ENCODE results near the gene SLC2A10. TPM values are rescaled to one million over a fixed set of nuclear protein-coding genes. Genes with fewer than 3 reads are reported as not detected.

SLC2A10 gene
- total RNA-seq, 1 donor from 2014 or later = 21.6 TPM

GRCh38 chr20:46704714-46705377 lies 4.6 kb upstream of the SLC2A10 start:
- Mint-ChIP-seq H3K27ac (ENCODE audit: unreplicated experiment) (no peak overlapping the region), H3K4me1 (ENCODE audit: unreplicated experiment) (peaks cover 4% of the 10 kb centered on the region), H3K27me3 (ENCODE audit: unreplicated experiment) (peaks cover 30% of the 10 kb centered on the region), H3K4me3 (ENCODE audit: unreplicated experiment) (no peak overlapping the region), H3K9me3 (ENCODE audit: unreplicated experiment) (peaks cover 6% of the 10 kb centered on the region), H3K36me3 (ENCODE audit: unreplicated experiment) (peaks cover 1% of the 10 kb centered on the region)
- DNase-seq (ENCODE audit: extremely low spot score, unreplicated experiment) = no peak
- TF ChIP-seq CTCF (IDR thresholded peaks at IDR 0.05) = no peak

GRCh38 chr20:46705378-46705729 lies 4.1 kb upstream of the SLC2A10 start:
- no peak overlapping the region for H3K27ac Mint-ChIP-seq (ENCODE audit: unreplicated experiment)
- H3K4me3 Mint-ChIP-seq (ENCODE audit: unreplicated experiment) = no peak overlapping the region
- H3K27me3 Mint-ChIP-seq (ENCODE audit: unreplicated experiment) = peaks cover 26% of the 10 kb centered on the region
- peaks cover 6% of the 10 kb centered on the region for H3K9me3 Mint-ChIP-seq (ENCODE audit: unreplicated experiment)
- no peak for TF ChIP-seq CTCF (IDR thresholded peaks at IDR 0.05)
- H3K4me1 Mint-ChIP-seq (ENCODE audit: unreplicated experiment) = peaks cover 9% of the 10 kb centered on the region
- peaks cover 1% of the 10 kb centered on the region for H3K36me3 Mint-ChIP-seq (ENCODE audit: unreplicated experiment)
- DNase-seq (ENCODE audit: extremely low spot score, unreplicated experiment) = no peak

GRCh38 chr20:46706242-46706641 lies 3.2 kb upstream of the SLC2A10 start:
- Mint-ChIP-seq H3K27ac (ENCODE audit: unreplicated experiment) (no peak overlapping the region), H3K4me3 (ENCODE audit: unreplicated experiment) (no peak overlapping the region), H3K4me1 (ENCODE audit: unreplicated experiment) (peaks cover 15% of the 10 kb centered on the region), H3K27me3 (ENCODE audit: unreplicated experiment) (peaks cover 21% of the 10 kb centered on the region), H3K9me3 (ENCODE audit: unreplicated experiment) (peaks cover 6% of the 10 kb centered on the region), H3K36me3 (ENCODE audit: unreplicated experiment) (peaks cover 1% of the 10 kb centered on the region)
- TF ChIP-seq CTCF (IDR thresholded peaks at IDR 0.05) = no peak
- DNase-seq (ENCODE audit: extremely low spot score, unreplicated experiment) = no peak

- Mint-ChIP-seq H3K9me3 (ENCODE audit: unreplicated experiment) (peaks cover 6% of the 10 kb centered on the region), H3K27ac (ENCODE audit: unreplicated experiment) (peak overlapping the region; percentile 86), H3K36me3 (ENCODE audit: unreplicated experiment) (peaks cover 5% of the 10 kb centered on the region), H3K4me3 (ENCODE audit: unreplicated experiment) (peak overlapping the region; percentile 77), H3K4me1 (ENCODE audit: unreplicated experiment) (peaks cover 26% of the 10 kb centered on the region), H3K27me3 (ENCODE audit: unreplicated experiment) (peaks cover 19% of the 10 kb centered on the region)
- peak; percentile 12 for TF ChIP-seq CTCF (IDR thresholded peaks at IDR 0.05)
- no peak for DNase-seq (ENCODE audit: extremely low spot score, unreplicated experiment)
These were observed 1.1 kb upstream of the SLC2A10 start for GRCh38 chr20:46708172-46708860.

- Mint-ChIP-seq H3K27me3 (ENCODE audit: unreplicated experiment) (peaks cover 16% of the 10 kb centered on the region), H3K36me3 (ENCODE audit: unreplicated experiment) (peaks cover 5% of the 10 kb centered on the region), H3K9me3 (ENCODE audit: unreplicated experiment) (peaks cover 6% of the 10 kb centered on the region), H3K27ac (ENCODE audit: unreplicated experiment) (peak overlapping the region; percentile 86), H3K4me1 (ENCODE audit: unreplicated experiment) (peaks cover 27% of the 10 kb centered on the region), H3K4me3 (ENCODE audit: unreplicated experiment) (peak overlapping the region; percentile 77)
- DNase-seq (ENCODE audit: extremely low spot score, unreplicated experiment) = no peak
- TF ChIP-seq CTCF (IDR thresholded peaks at IDR 0.05) = no peak
These were observed 392 bp upstream of the SLC2A10 start for GRCh38 chr20:46709055-46709458.

All from osteocyte (in vitro differentiated cells).